Loucy (cell line): ENCODE results near the gene PEAK1.

Experiments used
- H2AFZ ChIP-seq: fragments of 200-600 bp; sonication (generic); 2 replicates; pipeline ENCODE4 v1.6.0; 2016; ENCODE audit warnings: antibody characterized with exemption, mild to moderate bottlenecking, low read length, moderate library complexity
- H3F3A ChIP-seq: fragments of 200-600 bp; 2 replicates; pipeline ENCODE4 v1.6.0; 2016; ENCODE audit warnings: antibody characterized with exemption, low read depth, mild to moderate bottlenecking
- H3K27me3 ChIP-seq: fragments of 200-600 bp; sonication (generic); 2 replicates; pipeline ENCODE4 v1.6.1; 2014; ENCODE audit warnings: low read length, mild to moderate bottlenecking; ENCODE audit not compliant: insufficient read depth, poor library complexity, severe bottlenecking
- H3K36me3 ChIP-seq: fragments of 200-600 bp; sonication (generic); 2 replicates; pipeline ENCODE4 v1.6.1; 2016; ENCODE audit warnings: low read length; ENCODE audit not compliant: insufficient read depth
- H3K4me1 ChIP-seq: fragments of 200-600 bp; sonication (generic); 2 replicates; pipeline ENCODE4 v1.5.1; 2014; ENCODE audit warnings: low read length, mild to moderate bottlenecking; ENCODE audit not compliant: insufficient read depth, poor library complexity, severe bottlenecking
- H3K4me2 ChIP-seq: fragments of 200-600 bp; sonication (generic); 2 replicates; pipeline ENCODE4 v1.6.0; 2014; ENCODE audit warnings: antibody characterized with exemption, low read length, low read depth, mild to moderate bottlenecking; ENCODE audit not compliant: poor library complexity, severe bottlenecking
- H3K4me3 ChIP-seq: fragments of 200-600 bp; sonication (generic); 2 replicates; pipeline ENCODE4 v1.5.1; 2014; ENCODE audit warnings: low read length, mild to moderate bottlenecking, mixed read lengths; ENCODE audit not compliant: poor library complexity, severe bottlenecking
- H3K79me2 ChIP-seq: fragments of 200-600 bp; sonication (generic); 2 replicates; pipeline ENCODE4 v1.6.1; 2014; ENCODE audit warnings: low read length; ENCODE audit not compliant: insufficient read depth
- H3K9ac ChIP-seq: fragments of 200-600 bp; sonication (generic); 2 replicates; pipeline ENCODE4 v1.6.0; 2014; ENCODE audit warnings: mild to moderate bottlenecking, low read depth, low read length, moderate library complexity; ENCODE audit not compliant: poor library complexity, severe bottlenecking
- H3K9me2 ChIP-seq: fragments of 200-600 bp; sonication (generic); replicated peaks from 2 replicates; pipeline ENCODE4 v1.6.1; 2016; ENCODE audit warnings: low read depth, low read length, mixed read lengths
- H3K9me3 ChIP-seq: fragments of 200-600 bp; sonication (generic); 2 replicates; pipeline ENCODE4 v1.6.1; 2014; ENCODE audit warnings: mild to moderate bottlenecking, antibody characterized with exemption, low read length, low read depth; ENCODE audit not compliant: insufficient read depth
- H4K20me1 ChIP-seq: fragments of 200-600 bp; sonication (generic); 2 replicates; pipeline ENCODE4 v1.6.0; 2014; ENCODE audit warnings: antibody characterized with exemption, low read length, mild to moderate bottlenecking; ENCODE audit not compliant: insufficient read depth, poor library complexity, severe bottlenecking
- CTCF ChIP-seq: fragments of 200-600 bp; sonication (generic); conservative IDR thresholded peaks from 2 replicates; pipeline ENCODE4 v1.5.1; 2014; ENCODE audit warnings: mild to moderate bottlenecking, antibody characterized with exemption, low read length
- EZH2phosphoT487 ChIP-seq: fragments of 200-600 bp; IDR thresholded peaks from 2 replicates; pipeline ENCODE4 v1.6.1; 2018; ENCODE audit warnings: antibody characterized with exemption, mild to moderate bottlenecking, moderate library complexity, borderline replicate concordance

PEAK1 gene

DNA sequence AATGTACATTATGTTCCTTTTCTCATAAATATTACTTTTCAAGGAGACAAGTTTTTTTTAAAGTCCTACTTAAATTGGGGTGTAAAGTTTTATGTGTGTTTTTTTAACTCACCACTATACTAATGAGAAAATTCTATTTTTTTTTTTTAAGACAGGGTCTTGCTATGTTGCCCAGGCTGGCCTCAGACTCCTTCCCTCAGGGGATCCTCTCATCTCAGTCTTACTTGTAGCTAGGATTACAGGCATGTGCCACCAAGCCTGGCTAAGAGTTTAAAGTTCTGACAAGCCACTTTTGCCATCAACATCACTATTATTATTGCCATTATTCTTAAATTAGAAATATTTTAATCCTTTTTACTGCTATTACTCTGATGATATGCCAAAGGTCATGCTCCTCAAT, 356.7 kb downstream of the PEAK1 start:
- Histone ChIP-seq H3K4me1 (peaks cover 41% of the 10 kb centered on the region), H3F3A (no peaks in the 10 kb centered on the region), H3K27me3 (no peaks in the 10 kb centered on the region), H2AFZ (no peak overlapping the region), H3K36me3 (no peaks in the 10 kb centered on the region), H4K20me1 (peaks cover 58% of the 10 kb centered on the region), H3K9me3 (no peaks in the 10 kb centered on the region), H3K4me3 (no peak overlapping the region), H3K9ac (no peak overlapping the region), H3K9me2 (no peaks in the 10 kb centered on the region), H3K79me2 (peaks cover 84% of the 10 kb centered on the region), H3K4me2 (no peak overlapping the region)
- no peak for TF ChIP-seq CTCF

GRCh38 chr15:77060546-77060945, 359.4 kb downstream of the PEAK1 start:
- H4K20me1 ChIP-seq: peaks cover 36% of the 10 kb centered on the region
- H3K36me3 ChIP-seq: peaks cover under 1% of the 10 kb centered on the region; the same call in 1 of the 2 replicates
- no peak overlapping the region for H2AFZ ChIP-seq
- H3K4me2 ChIP-seq: peak overlapping the region; percentile 3
- H3K4me3 ChIP-seq: no peak overlapping the region
- peaks cover 57% of the 10 kb centered on the region for H3K79me2 ChIP-seq
- H3K27me3 ChIP-seq: no peaks in the 10 kb centered on the region
- H3K4me1 ChIP-seq: peaks cover 25% of the 10 kb centered on the region
- H3K9me3 ChIP-seq: no peaks in the 10 kb centered on the region
- TF ChIP-seq CTCF: no peak
- TF ChIP-seq EZH2phosphoT487: no peak
- H3F3A ChIP-seq: no peaks in the 10 kb centered on the region
- H3K9me2 ChIP-seq: no peaks in the 10 kb centered on the region
- H3K9ac ChIP-seq: no peak overlapping the region

- peak overlapping the region; percentile 3 for H3K4me2 ChIP-seq
- H3K9ac ChIP-seq: no peak overlapping the region
- no peak overlapping the region for H2AFZ ChIP-seq
- no peaks in the 10 kb centered on the region for H3K27me3 ChIP-seq
- H3F3A ChIP-seq: no peaks in the 10 kb centered on the region
- peaks cover 33% of the 10 kb centered on the region for H4K20me1 ChIP-seq
- peaks cover 5% of the 10 kb centered on the region; the same call in 1 of the 2 replicates for H3K36me3 ChIP-seq
- no peaks in the 10 kb centered on the region for H3K9me3 ChIP-seq
- peaks cover 23% of the 10 kb centered on the region for H3K4me1 ChIP-seq
- H3K79me2 ChIP-seq: peaks cover 50% of the 10 kb centered on the region
- TF ChIP-seq CTCF (no peak), EZH2phosphoT487 (no peak)
- H3K9me2 ChIP-seq: no peaks in the 10 kb centered on the region
- H3K4me3 ChIP-seq: no peak overlapping the region
Measured at GRCh38 chr15:77059786-77060361, 360.0 kb downstream of the PEAK1 start.
